ENCODE data around the gene SHISA8.

DNA sequence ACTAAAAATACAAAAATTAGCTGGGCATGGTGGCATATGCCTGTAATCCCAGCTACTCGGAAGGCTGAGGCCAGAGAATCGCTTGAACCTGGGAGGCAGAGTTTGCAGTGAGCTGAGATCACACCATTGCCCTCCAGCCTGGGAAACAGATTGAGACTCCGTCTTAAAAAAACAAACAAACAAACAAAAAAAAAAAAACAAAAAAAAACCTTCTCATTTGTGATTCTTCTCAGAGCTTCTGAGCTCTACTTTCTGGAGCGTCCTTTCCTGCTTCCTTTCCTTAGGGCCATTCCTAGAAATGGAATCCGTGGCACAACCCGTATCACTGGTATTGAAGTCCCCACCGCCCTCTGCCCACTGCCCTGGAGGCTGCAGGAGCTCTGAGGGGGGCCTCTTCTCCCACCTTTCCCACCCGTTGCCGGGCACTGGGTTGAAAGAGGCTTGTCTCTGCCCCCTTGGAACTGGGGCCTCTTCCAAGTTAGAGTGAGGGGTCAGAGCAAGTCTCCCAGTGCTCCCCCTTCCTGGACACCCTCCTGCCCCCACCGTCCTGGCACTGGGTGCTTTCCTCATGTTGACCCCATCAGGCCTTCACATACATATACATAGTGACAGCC is 2.0 kb upstream of the SHISA8 start:
- TF ChIP-seq, protein P1, sequence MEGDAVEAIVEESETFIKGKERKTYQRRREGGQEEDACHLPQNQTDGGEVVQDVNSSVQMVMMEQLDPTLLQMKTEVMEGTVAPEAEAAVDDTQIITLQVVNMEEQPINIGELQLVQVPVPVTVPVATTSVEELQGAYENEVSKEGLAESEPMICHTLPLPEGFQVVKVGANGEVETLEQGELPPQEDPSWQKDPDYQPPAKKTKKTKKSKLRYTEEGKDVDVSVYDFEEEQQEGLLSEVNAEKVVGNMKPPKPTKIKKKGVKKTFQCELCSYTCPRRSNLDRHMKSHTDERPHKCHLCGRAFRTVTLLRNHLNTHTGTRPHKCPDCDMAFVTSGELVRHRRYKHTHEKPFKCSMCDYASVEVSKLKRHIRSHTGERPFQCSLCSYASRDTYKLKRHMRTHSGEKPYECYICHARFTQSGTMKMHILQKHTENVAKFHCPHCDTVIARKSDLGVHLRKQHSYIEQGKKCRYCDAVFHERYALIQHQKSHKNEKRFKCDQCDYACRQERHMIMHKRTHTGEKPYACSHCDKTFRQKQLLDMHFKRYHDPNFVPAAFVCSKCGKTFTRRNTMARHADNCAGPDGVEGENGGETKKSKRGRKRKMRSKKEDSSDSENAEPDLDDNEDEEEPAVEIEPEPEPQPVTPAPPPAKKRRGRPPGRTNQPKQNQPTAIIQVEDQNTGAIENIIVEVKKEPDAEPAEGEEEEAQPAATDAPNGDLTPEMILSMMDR (IDR thresholded peaks at IDR 0.05; ENCODE audit: low read length) = no peak
- TF ChIP-seq EZH2 (IDR thresholded peaks at IDR 0.05; ENCODE audit: borderline replicate concordance, low read length) = no peak

All from OCI-LY1 (cell line).